ENCODE results near the gene AFAP1. TPM values are rescaled to one million over a fixed set of nuclear protein-coding genes. Genes with fewer than 3 reads are reported as not detected.

The AFAP1 gene
- total RNA-seq, 2 donors from 2014 or later = 9.6 to 35.3 TPM

DNA sequence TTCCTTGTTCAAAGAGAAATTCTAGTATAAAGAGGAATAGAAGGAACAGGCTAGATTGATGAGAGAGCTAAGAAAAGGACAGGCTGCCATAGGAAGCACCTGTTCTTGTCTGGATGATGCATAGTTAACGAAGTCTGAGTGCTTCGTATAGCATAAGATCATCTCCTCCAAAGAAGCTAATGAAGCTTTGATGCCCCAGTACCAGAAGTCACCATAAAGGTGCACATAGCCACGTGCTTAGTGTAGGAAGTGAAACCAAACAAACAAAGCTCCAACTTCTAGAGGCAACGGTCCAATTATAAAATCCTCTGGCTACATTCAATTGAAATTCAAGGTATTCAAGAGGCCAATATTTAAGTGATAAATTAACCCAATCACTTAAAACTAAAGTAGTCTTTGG, 31.0 kb downstream of the AFAP1 start:
- no peaks in the 10 kb centered on the region for H3K36me3 ChIP-seq (replicated peaks in 1 of 2; ENCODE audit: insufficient read depth in 1 of 2, low read depth in 2 of 2)
- H3K9me3 ChIP-seq = no peaks in the 10 kb centered on the region
- H3K27me3 ChIP-seq = no peaks in the 10 kb centered on the region
- no peak overlapping the region for H3K27ac ChIP-seq
- H3K4me3 ChIP-seq = no peak overlapping the region
- DNase-seq (no peak), ATAC-seq (no peak)
- TF ChIP-seq, protein P1, sequence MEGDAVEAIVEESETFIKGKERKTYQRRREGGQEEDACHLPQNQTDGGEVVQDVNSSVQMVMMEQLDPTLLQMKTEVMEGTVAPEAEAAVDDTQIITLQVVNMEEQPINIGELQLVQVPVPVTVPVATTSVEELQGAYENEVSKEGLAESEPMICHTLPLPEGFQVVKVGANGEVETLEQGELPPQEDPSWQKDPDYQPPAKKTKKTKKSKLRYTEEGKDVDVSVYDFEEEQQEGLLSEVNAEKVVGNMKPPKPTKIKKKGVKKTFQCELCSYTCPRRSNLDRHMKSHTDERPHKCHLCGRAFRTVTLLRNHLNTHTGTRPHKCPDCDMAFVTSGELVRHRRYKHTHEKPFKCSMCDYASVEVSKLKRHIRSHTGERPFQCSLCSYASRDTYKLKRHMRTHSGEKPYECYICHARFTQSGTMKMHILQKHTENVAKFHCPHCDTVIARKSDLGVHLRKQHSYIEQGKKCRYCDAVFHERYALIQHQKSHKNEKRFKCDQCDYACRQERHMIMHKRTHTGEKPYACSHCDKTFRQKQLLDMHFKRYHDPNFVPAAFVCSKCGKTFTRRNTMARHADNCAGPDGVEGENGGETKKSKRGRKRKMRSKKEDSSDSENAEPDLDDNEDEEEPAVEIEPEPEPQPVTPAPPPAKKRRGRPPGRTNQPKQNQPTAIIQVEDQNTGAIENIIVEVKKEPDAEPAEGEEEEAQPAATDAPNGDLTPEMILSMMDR (IDR thresholded peaks at IDR 0.05) = no peak
- TF ChIP-seq POLR2A (IDR thresholded peaks at IDR 0.05) = no peak
- intact Hi-C loops (cut with DNase I) = no loop called here
- WGBS, 2 donors = 50 to 52% methylated on average over 4 of the region's 4 CpGs
- H3K4me1 ChIP-seq = peaks cover 15% of the 10 kb centered on the region

DNA sequence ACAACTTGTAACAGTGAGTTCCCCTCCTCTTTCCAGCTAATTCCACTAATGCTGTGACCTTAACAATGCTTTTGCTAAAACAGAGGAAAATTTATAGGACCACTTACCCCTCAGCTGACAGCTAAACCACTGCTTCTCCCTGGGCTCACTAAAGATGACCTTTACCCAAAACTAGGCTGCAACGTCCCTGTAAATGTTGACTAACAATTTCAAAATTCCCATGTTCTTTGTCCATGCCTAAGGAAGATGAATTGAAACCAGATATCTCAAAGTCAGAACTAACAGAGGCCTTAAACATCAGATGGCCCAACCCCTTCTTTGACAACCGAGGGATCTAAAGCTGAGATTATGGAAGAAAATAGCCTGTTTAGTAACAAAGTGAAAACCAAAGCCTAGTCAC, 32.5 kb downstream of the AFAP1 start:
- DNase-seq (no peak), ATAC-seq (no peak)
- 91 to 92% methylated on average over 2 of the region's 2 CpGs for WGBS, 2 donors
- Histone ChIP-seq H3K36me3 (replicated peaks in 1 of 2; ENCODE audit: insufficient read depth in 1 of 2, low read depth in 2 of 2) (no peaks in the 10 kb centered on the region), H3K4me1 (peaks cover 15% of the 10 kb centered on the region), H3K9me3 (no peaks in the 10 kb centered on the region), H3K4me3 (no peak overlapping the region), H3K27ac (no peak overlapping the region), H3K27me3 (no peaks in the 10 kb centered on the region)
- intact Hi-C loops (cut with DNase I) = no loop called here
- TF ChIP-seq, protein P1 (IDR thresholded peaks at IDR 0.05) = no peak
- no peak for TF ChIP-seq POLR2A (IDR thresholded peaks at IDR 0.05)

DNA sequence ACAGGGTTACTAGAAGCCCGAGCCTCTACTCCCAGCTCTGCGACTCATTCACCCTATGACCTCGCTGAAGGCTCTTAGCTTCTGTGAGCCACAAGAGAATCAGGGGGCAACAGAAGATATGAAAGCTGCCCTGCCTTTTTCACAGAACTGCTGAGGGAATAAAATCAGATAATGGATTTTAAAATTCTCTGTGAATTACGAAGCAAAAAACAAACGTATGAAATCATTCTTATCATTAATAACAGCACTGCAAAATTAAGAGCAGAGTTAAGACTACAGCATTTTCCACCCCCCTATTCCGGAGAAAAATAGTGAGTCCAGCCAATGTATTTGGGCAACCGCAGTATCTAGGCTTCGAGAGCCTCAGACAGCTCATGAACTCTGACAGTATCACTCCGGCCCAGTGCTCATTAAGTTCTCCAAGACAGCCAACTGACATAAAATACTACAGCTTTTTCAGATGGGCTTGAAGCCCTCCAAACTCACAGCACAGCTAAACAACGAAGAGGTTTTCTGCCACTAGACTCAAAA, 33.4 kb downstream of the AFAP1 start:
- intact Hi-C loops (cut with DNase I) = no loop called here
- Histone ChIP-seq H3K9me3 (no peaks in the 10 kb centered on the region), H3K27ac (peak overlapping the region in 1 of 4 donors; percentile 42), H3K4me1 (peaks cover 15% of the 10 kb centered on the region), H3K4me3 (no peak overlapping the region), H3K27me3 (no peaks in the 10 kb centered on the region), H3K36me3 (replicated peaks in 1 of 2; ENCODE audit: insufficient read depth in 1 of 2, low read depth in 2 of 2) (no peaks in the 10 kb centered on the region)
- no peak for ATAC-seq
- 59 to 64% methylated on average over 10 of the region's 10 CpGs for WGBS, 2 donors
- DNase-seq = no peak
- no peak for TF ChIP-seq POLR2A (IDR thresholded peaks at IDR 0.05)
- TF ChIP-seq, protein P1 (IDR thresholded peaks at IDR 0.05) = no peak

DNA sequence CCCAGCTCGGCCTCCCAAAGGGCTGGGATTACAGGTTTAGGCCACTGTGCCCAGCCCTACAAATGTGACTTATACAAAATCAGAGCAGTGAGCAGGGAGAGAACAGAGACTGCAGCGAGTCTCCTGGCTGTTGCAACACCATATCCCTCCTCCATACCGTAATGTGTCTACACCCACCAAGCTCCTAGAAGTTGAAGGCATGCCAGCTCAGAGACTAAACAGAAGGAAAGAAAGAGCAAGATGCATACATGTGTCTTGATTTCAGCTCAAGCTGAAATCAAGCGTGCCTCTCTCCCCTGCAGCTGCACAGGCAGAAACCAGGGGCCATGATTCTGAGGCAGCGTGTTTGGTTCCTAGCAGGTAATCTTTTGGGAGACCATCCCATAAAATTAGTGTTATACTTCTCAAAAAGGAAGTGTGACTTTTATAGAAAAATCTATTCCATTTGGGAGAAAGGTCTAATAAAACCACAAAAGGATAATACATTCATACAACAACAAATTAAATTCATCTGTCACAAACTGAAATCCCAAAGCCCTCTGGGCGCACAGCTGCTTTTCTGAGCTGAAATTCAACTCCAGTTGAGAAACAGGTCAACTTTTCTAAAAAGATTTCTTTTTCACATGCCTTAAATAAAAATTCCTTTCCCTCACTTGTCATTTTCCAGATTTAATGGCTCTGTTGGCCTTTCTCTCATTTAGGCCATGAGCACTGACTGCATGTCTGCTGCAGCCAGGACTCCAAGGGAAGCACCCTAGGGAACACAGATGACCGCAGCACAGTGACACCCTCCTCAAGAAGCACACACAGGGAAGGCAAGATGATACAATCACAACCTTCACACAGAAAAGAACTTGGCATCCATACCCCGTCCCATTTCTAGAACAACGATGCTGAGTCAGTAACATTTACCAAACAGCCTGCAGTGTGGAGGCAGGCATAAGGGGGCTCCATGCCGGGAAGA, 34.4 kb downstream of the AFAP1 start:
- DNase-seq = peak in 1 of 4 donors; percentile 47
- H3K27ac ChIP-seq = peak overlapping the region in 1 of 4 donors; percentile 42

More for the DNA sequence above, 34.4 kb downstream of the AFAP1 start:
- Histone ChIP-seq H3K4me3 (no peak overlapping the region), H3K36me3 (replicated peaks in 1 of 2; ENCODE audit: insufficient read depth in 1 of 2, low read depth in 2 of 2) (no peaks in the 10 kb centered on the region), H3K9me3 (no peaks in the 10 kb centered on the region), H3K27me3 (no peaks in the 10 kb centered on the region), H3K4me1 (peaks cover 15% of the 10 kb centered on the region)
- intact Hi-C loops (cut with DNase I) = no loop called here
- no peak for TF ChIP-seq POLR2A (IDR thresholded peaks at IDR 0.05)
- TF ChIP-seq, protein P1 (IDR thresholded peaks at IDR 0.05) = no peak
- ATAC-seq = peak; percentile 51
- WGBS, 2 donors = 77 to 86% methylated on average over 9 to 10 of the region's 10 CpGs
